NCI-H69 (cell line): ENCODE data around the gene CD151.
A peak's percentile ranks its signal among the peaks of the same experiment; 100 is the strongest.

ENCODE experiments used
- DNase-seq: peaks from one replicate; lab custom pipeline; 2025; lab: John Stamatoyannopoulos, UW

Gene CD151

GRCh38 chr11:843086-843734 is 10.5 kb downstream of the CD151 start:
- no peak for DNase-seq

- peak; percentile 53 for DNase-seq
Observed at GRCh38 chr11:843818-844692, 11.3 kb downstream of the CD151 start.

GRCh38 chr11:844693-845644 is 12.2 kb downstream of the CD151 start:
- peak; percentile 70 for DNase-seq

GRCh38 chr11:845872-846495 is 13.2 kb downstream of the CD151 start:
- DNase-seq = no peak

GRCh38 chr11:846496-847098 is 13.8 kb downstream of the CD151 start:
- DNase-seq = no peak

DNA sequence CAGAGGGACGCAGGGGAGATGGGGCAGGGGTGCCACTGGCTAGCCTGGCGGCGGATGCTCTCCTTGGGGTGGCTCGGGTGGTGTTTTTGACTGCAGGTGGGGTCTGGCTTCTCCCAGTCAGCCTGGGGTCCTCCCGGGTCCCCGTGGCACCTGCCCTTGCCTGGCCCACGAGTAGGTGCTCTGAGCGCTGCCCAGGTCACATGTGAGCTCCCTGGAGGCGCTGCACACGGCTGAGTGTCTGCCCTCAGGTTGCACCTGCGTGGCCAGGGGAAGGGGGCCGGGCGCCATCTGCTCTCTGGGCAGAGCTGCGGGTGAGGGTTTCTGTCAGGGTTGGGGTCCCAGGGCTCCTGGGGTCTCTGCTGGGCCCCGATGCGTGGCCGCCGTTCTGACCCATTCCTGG is 15.1 kb downstream of the CD151 start:
- no peak for DNase-seq

- peak; percentile 74 for DNase-seq
Observed at GRCh38 chr11:848380-848931, 15.7 kb downstream of the CD151 start.

DNA sequence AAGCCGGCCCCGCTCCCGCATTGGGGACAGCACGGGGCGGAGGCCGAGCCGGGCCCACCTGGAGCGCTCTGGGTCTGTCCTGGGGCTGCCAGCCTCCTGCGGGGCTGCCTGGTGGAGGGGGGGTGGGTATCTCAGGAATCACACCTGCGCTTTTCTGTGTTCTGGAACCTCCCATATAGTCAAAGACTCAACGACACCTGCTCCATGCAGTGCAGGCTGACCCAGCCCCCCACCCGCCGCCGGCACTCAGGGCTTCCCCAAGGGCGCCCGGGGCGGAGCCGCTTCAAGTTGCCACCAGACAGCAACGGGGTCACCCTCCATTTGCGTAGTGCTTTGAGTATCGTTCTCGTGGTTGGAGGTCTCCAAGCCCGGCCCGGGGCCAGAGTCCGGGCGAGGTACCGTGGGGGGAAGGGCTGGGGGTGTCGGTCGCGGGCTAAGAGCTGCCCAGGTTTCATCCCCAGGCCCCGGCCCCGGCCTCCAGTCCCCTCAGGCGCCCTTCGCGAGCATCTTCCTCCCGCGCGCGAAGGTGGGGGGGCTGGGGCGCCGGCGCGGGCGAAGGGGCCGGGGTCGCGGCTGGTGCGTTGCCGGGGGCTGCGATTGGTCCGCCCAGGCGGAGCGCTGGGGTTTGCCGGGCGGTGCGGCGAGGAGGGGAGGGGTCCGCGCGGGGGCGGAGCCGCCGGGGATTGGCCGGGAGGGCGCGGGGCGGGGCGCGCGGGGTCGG is 16.5 kb downstream of the CD151 start:
- peak; percentile 91 for DNase-seq

- DNase-seq = peak; percentile 78
Observed at GRCh38 chr11:849951-850774, 17.4 kb downstream of the CD151 start.

DNA sequence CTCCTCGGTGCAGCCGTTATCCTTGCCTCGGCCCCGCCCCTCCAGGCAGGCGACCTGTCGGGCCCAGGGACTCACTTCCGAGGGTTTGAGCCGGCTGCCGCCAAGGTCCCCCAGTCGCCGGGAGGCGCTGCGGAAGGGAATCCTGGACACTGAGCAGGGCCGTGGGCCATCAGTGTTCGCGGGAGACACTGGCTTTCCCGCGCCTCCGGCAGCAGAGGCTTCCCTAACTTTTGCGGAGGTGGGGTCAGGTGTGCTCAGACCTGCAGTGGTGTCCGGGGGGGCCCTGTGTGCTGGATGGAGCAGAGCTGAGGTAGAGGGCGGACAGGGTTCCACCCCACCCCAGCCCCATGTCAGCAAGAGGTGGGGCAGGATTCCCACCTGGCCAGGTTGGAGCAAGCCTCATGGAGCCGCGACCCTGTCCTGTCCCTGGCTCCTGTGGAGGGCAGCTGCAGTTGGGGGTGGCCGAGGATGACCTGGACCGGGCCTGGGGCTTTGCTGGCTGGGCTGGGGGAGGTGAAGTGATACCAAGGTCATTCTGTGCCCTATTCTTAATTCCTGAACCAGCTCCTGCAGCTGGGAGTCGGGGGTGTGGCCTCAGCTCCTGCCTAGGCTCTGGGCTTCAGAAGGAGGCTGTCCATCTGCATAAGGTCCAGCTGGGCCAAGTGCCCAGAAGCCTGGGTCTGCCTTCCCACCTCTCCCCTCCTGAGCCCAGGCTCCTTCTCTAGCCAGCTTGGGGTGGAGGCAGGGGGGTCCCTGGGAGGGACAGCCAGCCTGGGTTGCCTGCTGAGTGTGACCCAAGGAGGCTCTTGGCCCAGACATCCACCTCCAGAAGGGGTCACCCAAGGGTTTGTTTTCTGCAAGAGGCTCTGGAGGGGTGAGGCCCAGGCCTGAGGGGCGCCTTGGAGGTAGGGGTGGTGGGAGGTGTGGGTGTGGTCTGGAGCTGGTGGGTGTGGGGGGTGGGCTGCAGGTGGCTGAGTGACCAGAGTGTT is 18.3 kb downstream of the CD151 start:
- peak; percentile 68 for DNase-seq

DNA sequence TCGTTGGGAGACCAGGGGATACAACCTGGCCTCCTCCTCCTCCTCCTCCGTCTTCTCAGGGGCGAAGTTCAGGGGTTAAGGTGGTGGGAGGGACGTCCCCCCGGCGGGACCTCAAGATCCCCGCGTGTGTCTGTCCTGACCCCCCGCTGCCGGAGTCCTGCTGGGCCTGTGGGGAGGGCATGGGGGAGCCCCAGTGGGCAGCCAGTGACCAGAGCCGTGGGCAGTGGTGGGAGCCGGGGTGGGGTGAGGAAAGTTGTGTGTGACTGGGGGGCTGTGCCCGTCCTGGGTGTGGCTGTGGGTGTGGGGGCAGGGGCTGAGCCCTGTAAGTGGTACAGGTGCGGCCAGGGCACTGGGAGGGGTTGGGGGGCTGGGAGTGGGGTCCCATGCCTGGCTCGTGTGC is 20.0 kb downstream of the CD151 start:
- no peak for DNase-seq

DNA sequence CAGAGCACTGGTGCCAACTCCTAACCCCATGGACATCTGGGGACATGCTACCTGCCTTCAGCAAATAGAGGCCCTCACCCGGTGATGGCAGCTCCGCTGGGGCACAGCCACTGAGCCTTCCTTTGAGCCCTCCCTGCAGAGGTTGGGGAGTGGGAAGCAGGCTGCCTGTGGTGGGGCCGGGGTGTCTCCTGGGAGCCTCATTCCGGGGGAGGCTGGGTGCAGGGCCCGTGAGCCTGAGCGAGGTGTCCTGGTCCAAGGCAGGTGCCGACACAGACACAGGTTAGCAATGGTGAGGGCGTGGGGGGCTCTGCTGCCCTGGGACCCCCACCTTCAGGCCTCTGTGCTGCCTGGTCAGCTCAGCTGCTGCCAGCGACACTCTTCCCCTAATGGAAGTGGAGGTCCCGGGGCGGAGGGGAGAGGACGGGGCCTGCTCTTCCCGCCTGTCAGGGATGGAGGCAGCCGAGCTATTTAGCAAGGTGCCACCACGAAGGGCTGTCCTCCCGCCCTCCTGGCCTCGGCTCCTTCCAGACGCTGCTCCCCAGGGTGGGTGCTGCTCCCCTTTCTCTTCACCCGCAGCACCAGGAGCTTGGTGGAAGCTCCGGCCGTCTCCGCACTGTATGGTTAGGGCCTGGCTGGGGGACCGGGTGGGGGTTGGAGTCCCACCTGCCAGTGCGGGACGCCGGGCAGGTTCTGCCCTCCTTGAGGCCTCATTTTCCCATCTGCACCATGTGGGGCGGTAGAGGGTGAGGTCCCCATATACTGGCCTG is 21.1 kb downstream of the CD151 start:
- no peak for DNase-seq

- DNase-seq = no peak
Observed at GRCh38 chr11:854601-855329, 22.0 kb downstream of the CD151 start.

GRCh38 chr11:855330-855674 is 22.6 kb downstream of the CD151 start:
- no peak for DNase-seq

- no peak for DNase-seq
Observed at GRCh38 chr11:855796-856195, 23.0 kb downstream of the CD151 start.

- peak; percentile 68 for DNase-seq
Observed at GRCh38 chr11:856397-856796, 23.6 kb downstream of the CD151 start.
